GM18511 (cell line): ENCODE measurements around the gene CMAS.

Experiments
- ATAC-seq: cut with Tn5 transposase; IDR thresholded peaks from one replicate; pipeline ENCODE4 v1.9.1; 2021; ENCODE audit warnings: mild to moderate bottlenecking, moderate library complexity; ENCODE audit not compliant: unreplicated experiment

The CMAS gene

GRCh38 chr12:22105542-22105941 is 59.5 kb downstream of the CMAS start:
- no peak for ATAC-seq

DNA sequence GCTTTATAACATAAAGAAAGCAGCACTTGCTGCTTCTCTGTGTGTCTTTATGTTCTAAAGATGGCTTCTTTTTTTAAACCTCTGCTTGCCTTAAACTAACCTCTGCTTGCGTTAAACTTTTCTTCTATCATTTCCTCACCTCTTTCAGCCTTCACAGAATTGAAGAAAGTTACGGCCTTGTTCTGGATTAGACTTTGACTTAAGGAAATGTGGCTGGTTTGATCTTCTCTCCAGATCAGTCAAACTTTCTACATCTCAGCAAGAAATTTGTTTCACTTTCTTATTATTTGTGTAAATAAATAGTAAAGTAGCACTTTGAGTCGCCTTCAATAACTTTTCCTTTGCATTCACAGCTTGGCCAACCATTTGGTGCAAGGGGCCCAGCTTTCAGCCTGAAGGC is 64.2 kb downstream of the CMAS start:
- ATAC-seq, result no peak
